Endothelial cell of umbilical vein (primary cell): Measurements from ENCODE around the gene TECTB. TPM values are rescaled to one million over a fixed set of nuclear protein-coding genes. Genes with fewer than 3 reads are reported as not detected.

ENCODE experiments used
- microRNA-seq: library from miRNA; unstranded; fragments of <30 nt; microRNA quantifications from one replicate; pipeline ENCODE4 v1.2.0, GENCODE V29; 2021; ENCODE audit warnings: borderline number of aligned reads, borderline replicate concordance
- polyA plus RNA-seq, 4 experiments: library from polyadenylated mRNA; depleted of rRNA in 3 of 4; stranded (reverse) in 3 of 4; unstranded in 1 of 4; fragments of >200 nt; gene quantifications; 2 replicates each; pipeline versions ENCODE4 v1.2.1 to v1.2.3, GENCODE V29; 2011 to 2012; ENCODE audit warnings: missing spikeins in 1 of 4
- small RNA-seq: library from RNA; depleted of rRNA; stranded (forward); fragments of <200 nt; gene quantifications from one replicate; pipeline ENCODE3, GENCODE V24; 2012; ENCODE audit warnings: low replicate concordance, low read depth; ENCODE audit not compliant: insufficient read depth, insufficient read length
- total RNA-seq: library from RNA; stranded (reverse); gene quantifications from 2 replicates; pipeline ENCODE4 v1.2.3, GENCODE V29; 2021

Gene TECTB
- total and polyA plus RNA-seq, 2 donors (not counting 3 experiments of a cell fraction or from before 2014, with no cell fraction given) = not detected

Small RNA genes lying within 50 kb of the gene (microRNA-seq; reads per million reads assigned to microRNA genes)
- gene MIR6715A (not detected), gene MIR6715B (not detected)

Small RNA genes lying within 50 kb of the gene (small RNA-seq; reads per million reads assigned to genes)
- gene MIR6715A = not detected

Other genes with a start within 250 kb of the TECTB start
- gene GPAM, start 99.6 kb upstream of the TECTB start, total RNA-seq = 8.2 and 9.7 TPM in 2 replicates
- gene GPAM, start 99.6 kb upstream of the TECTB start, polyA plus RNA-seq = 2.5 and 3.4 TPM in 2 replicates
- gene ACSL5, start 90.7 kb downstream of the TECTB start, total RNA-seq = 0.76 and 2.1 TPM in 2 replicates
- 1.4 and 1.5 TPM in 2 replicates for gene ACSL5, start 90.7 kb downstream of the TECTB start, polyA plus RNA-seq
- 41.9 and 42.1 TPM in 2 replicates for gene ZDHHC6, start 163.5 kb downstream of the TECTB start, total RNA-seq
- 18.0 and 21.6 TPM in 2 replicates for gene ZDHHC6, start 163.5 kb downstream of the TECTB start, polyA plus RNA-seq
- 35.6 and 36.8 TPM in 2 replicates for gene VTI1A, start 163.8 kb downstream of the TECTB start, total RNA-seq
- 7.4 and 10.8 TPM in 2 replicates for gene VTI1A, start 163.8 kb downstream of the TECTB start, polyA plus RNA-seq